Upper lobe of left lung (tissue), 6 donors: ENCODE results near the gene AGTR1. TPM values are rescaled to one million over a fixed set of nuclear protein-coding genes. Genes with fewer than 3 reads are reported as not detected.

Experiments
- ATAC-seq, 2 donors: fragments of 200-7000 bp; cut with Tn5 transposase; one replicate each; pipeline ENCODE4 v1.9.1; 2022; ENCODE audit warnings: mild to moderate bottlenecking in 2 of 2, moderate library complexity in 2 of 2; ENCODE audit not compliant: low FRiP score in 2 of 2
- DNase-seq, 2 donors: peaks; one replicate each; pipeline ENCODE4 v3.0.0-alpha.2; 2019 to 2020
- H3K27ac ChIP-seq, 4 donors: fragments of 200-600 bp; sonication (generic); one replicate each; pipeline ENCODE4 v1.5.1; 2016 to 2019
- H3K27me3 ChIP-seq, 4 donors: fragments of 200-600 bp; sonication (generic); one replicate each; pipeline ENCODE4 v1.5.1; 2017 to 2019
- H3K36me3 ChIP-seq, 4 donors: fragments of 200-600 bp; sonication (generic); one replicate each; pipeline ENCODE4 v1.5.1; 2016 to 2019
- H3K4me1 ChIP-seq, 4 donors: fragments of 200-600 bp; sonication (generic); one replicate each; pipeline ENCODE4 v1.5.1; 2018 to 2019
- H3K4me3 ChIP-seq, 4 donors: fragments of 200-600 bp; sonication (generic); one replicate each; pipeline ENCODE4 v1.5.1; 2017 to 2019; ENCODE audit warnings: mild to moderate bottlenecking in 2 of 4, moderate library complexity in 1 of 4
- H3K9me3 ChIP-seq, 4 donors: fragments of 200-600 bp; sonication (generic); one replicate each; pipeline ENCODE4 v1.5.1; 2018 to 2019
- EP300 ChIP-seq, 4 donors: sonication (generic); formaldehyde crosslinking; IDR thresholded peaks; one replicate each; pipeline ENCODE4 v1.5.1; 2017; ENCODE audit warnings: antibody characterized with exemption in 4 of 4, control low read depth in 2 of 4
- POLR2A ChIP-seq, 4 donors: fragments of 450-650 bp; IDR thresholded peaks; one replicate each; pipeline ENCODE4 v1.5.1; 2016 to 2017; ENCODE audit warnings: antibody characterized with exemption in 4 of 4, mild to moderate bottlenecking in 2 of 4
- POLR2AphosphoS5 ChIP-seq, 2 donors: sonication (generic); formaldehyde crosslinking; IDR thresholded peaks; one replicate each; pipeline ENCODE4 v1.5.1; 2017; ENCODE audit warnings: antibody characterized with exemption in 2 of 2
- WGBS, 2 donors: methylation state at CpG; one replicate each; pipeline ENCODE4 v1.1.5; 2017 to 2018; 5-methylcytosine and 5-hydroxymethylcytosine counted together
- total RNA-seq, 6 donors: library from RNA; depleted of rRNA in 4 of 6; stranded (reverse); fragments of >200 nt in 4 of 6; gene quantifications; one replicate each; pipeline versions ENCODE4 v1.1.0 to v1.2.1, GENCODE V29; 2016 to 2021
- TF ChIP-seq, protein P1 (sequence below), 6 experiments: fragments of 450-650 bp in 4 of 6; fragments of 200-600 bp in 2 of 6; sonication (generic) in 2 of 6; IDR thresholded peaks; one replicate each; pipeline ENCODE4 v1.5.1; 2016 to 2019; ENCODE audit warnings: antibody characterized with exemption in 6 of 6
- donor health status: DM: no; HTN: no; CAD: no; lungs with moderate emphysema.
- donor health status: DM: no; HTN: yes; CAD: no; lungs with severe emphysema.

AGTR1 gene
- total RNA-seq, 6 donors from 2014 or later, result 4.6 to 9.3 (median 5.9) TPM

DNA sequence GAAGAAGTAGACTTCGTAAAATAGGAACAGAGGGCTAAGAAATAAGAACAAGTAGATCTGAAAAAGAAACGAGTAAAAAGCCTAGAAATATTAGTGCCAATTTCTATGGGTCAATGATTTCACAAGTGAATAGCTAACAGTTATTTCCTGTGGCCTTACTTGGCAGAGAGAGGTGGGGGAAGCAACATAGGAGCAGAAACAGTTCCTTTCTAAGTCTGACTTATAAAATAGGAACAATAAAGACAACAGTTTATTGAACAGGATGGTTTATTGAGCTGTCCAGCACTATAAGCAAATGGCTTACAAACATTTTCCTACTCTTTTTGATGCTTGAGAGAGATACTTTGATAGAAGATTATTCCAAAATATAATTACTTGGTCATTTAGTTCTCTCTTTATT lies 37.9 kb downstream of the AGTR1 start:
- Histone ChIP-seq H3K36me3 (no peaks in the 10 kb centered on the region), H3K4me1 (no peaks in the 10 kb centered on the region), H3K27ac (no peak overlapping the region), H3K27me3 (no peaks in the 10 kb centered on the region), H3K9me3 (no peaks in the 10 kb centered on the region), H3K4me3 (no peak overlapping the region)
- TF ChIP-seq EP300 (IDR thresholded peaks at IDR 0.05) (no peak), POLR2A (IDR thresholded peaks at IDR 0.05) (no peak), POLR2AphosphoS5 (IDR thresholded peaks at IDR 0.05) (no peak)
- TF ChIP-seq, protein P1, sequence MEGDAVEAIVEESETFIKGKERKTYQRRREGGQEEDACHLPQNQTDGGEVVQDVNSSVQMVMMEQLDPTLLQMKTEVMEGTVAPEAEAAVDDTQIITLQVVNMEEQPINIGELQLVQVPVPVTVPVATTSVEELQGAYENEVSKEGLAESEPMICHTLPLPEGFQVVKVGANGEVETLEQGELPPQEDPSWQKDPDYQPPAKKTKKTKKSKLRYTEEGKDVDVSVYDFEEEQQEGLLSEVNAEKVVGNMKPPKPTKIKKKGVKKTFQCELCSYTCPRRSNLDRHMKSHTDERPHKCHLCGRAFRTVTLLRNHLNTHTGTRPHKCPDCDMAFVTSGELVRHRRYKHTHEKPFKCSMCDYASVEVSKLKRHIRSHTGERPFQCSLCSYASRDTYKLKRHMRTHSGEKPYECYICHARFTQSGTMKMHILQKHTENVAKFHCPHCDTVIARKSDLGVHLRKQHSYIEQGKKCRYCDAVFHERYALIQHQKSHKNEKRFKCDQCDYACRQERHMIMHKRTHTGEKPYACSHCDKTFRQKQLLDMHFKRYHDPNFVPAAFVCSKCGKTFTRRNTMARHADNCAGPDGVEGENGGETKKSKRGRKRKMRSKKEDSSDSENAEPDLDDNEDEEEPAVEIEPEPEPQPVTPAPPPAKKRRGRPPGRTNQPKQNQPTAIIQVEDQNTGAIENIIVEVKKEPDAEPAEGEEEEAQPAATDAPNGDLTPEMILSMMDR (IDR thresholded peaks at IDR 0.05), result no peak
- DNase-seq (no peak), ATAC-seq (no peak)
- 17 to 37% methylated on average over 2 of the region's 2 CpGs for WGBS, 2 donors

GRCh38 chr3:148736086-148736485 lies 38.4 kb downstream of the AGTR1 start:
- Histone ChIP-seq H3K9me3 (no peaks in the 10 kb centered on the region), H3K4me1 (no peaks in the 10 kb centered on the region), H3K36me3 (no peaks in the 10 kb centered on the region), H3K27ac (no peak overlapping the region), H3K27me3 (no peaks in the 10 kb centered on the region), H3K4me3 (no peak overlapping the region)
- 69 to 77% methylated on average over 3 of the region's 3 CpGs for WGBS, 2 donors
- TF ChIP-seq POLR2A (IDR thresholded peaks at IDR 0.05) (no peak), POLR2AphosphoS5 (IDR thresholded peaks at IDR 0.05) (no peak), EP300 (IDR thresholded peaks at IDR 0.05) (no peak)
- TF ChIP-seq, protein P1 (IDR thresholded peaks at IDR 0.05), result no peak
- DNase-seq (no peak), ATAC-seq (no peak)

GRCh38 chr3:148737104-148737530 lies 39.4 kb downstream of the AGTR1 start:
- DNase-seq, result no peak
- Histone ChIP-seq H3K4me3 (no peak overlapping the region), H3K9me3 (no peaks in the 10 kb centered on the region), H3K36me3 (no peaks in the 10 kb centered on the region), H3K27ac (no peak overlapping the region), H3K4me1 (no peaks in the 10 kb centered on the region), H3K27me3 (no peaks in the 10 kb centered on the region)
- TF ChIP-seq EP300 (IDR thresholded peaks at IDR 0.05), result no peak
- TF ChIP-seq, protein P1 (IDR thresholded peaks at IDR 0.05), result no peak
- TF ChIP-seq POLR2AphosphoS5 (IDR thresholded peaks at IDR 0.05), result no peak
- TF ChIP-seq POLR2A (IDR thresholded peaks at IDR 0.05), result no peak
- peak in 1 of 2 donors; percentile 12 for ATAC-seq
- WGBS, 2 donors, result 46 to 83% methylated on average over 2 of the region's 2 CpGs

DNA sequence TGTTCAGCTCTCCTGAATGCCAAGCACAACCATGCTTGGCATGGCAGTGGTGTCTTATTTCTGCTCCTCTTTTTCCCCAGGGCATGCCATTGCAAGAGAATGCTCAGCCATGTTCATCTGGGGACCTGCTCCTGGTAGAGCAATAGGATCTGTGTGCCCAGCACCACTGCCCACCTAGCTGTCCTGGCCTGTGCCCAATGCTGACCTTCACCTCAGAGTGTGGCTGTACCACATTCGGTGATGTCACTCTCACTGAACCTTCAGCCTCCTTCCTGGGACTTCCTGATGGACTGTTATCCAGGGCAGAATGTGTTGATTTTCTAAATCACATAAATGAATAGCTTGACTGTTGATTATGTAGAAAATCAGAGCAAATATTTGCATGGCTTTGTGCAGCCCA lies 42.0 kb downstream of the AGTR1 start:
- H3K27ac ChIP-seq, result no peak overlapping the region
- DNase-seq (no peak), ATAC-seq (no peak)
- H3K4me3 ChIP-seq, result no peak overlapping the region
- TF ChIP-seq POLR2AphosphoS5 (IDR thresholded peaks at IDR 0.05), result no peak
- TF ChIP-seq, protein P1 (IDR thresholded peaks at IDR 0.05), result no peak
- no peak for TF ChIP-seq POLR2A (IDR thresholded peaks at IDR 0.05)
- TF ChIP-seq EP300 (IDR thresholded peaks at IDR 0.05), result no peak
- H3K36me3 ChIP-seq, result no peaks in the 10 kb centered on the region
- 73% methylated on average over 1 of the region's 1 CpG; no CpG with 5 or more reads in 1 of the 2 donors for WGBS, 2 donors
- no peaks in the 10 kb centered on the region for H3K4me1 ChIP-seq
- H3K9me3 ChIP-seq, result no peaks in the 10 kb centered on the region
- H3K27me3 ChIP-seq, result no peaks in the 10 kb centered on the region

DNA sequence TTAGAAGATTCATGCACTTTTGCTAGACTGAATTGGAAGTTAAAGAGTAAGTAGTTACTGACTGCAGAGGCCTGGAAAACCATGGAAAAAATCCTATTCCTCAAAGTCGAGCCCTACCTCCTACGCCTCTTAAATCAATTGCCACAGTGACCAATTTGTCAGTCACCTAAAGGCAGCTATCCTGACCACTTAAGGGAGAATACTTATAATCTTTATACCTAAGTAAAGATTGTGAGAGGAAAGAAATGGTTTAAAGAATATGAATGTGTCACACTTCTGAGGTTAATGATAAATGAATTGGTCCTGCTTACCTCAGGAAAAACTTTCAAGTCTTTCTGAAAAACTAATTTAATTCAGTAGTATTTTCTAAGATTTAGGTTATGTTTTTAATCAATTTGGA lies 42.6 kb downstream of the AGTR1 start:
- no peaks in the 10 kb centered on the region for H3K36me3 ChIP-seq
- DNase-seq (no peak), ATAC-seq (no peak)
- no peaks in the 10 kb centered on the region for H3K27me3 ChIP-seq
- no peaks in the 10 kb centered on the region for H3K4me1 ChIP-seq
- H3K27ac ChIP-seq, result no peak overlapping the region
- TF ChIP-seq, protein P1 (IDR thresholded peaks at IDR 0.05), result no peak
- no peak for TF ChIP-seq POLR2AphosphoS5 (IDR thresholded peaks at IDR 0.05)
- no peak for TF ChIP-seq POLR2A (IDR thresholded peaks at IDR 0.05)
- no peak for TF ChIP-seq EP300 (IDR thresholded peaks at IDR 0.05)
- WGBS, 2 donors, result 74 to 91% methylated on average over 2 of the region's 2 CpGs
- H3K9me3 ChIP-seq, result no peaks in the 10 kb centered on the region
- H3K4me3 ChIP-seq, result no peak overlapping the region
